Body of pancreas (tissue), 4 donors: ENCODE measurements around the gene ANKRD29.

Source experiments
- CTCF ChIP-seq, 7 experiments: fragments of 450-650 bp in 4 of 7; fragments of 200-600 bp in 3 of 7; sonication (generic) in 3 of 7; IDR thresholded peaks; one replicate each; pipeline ENCODE4 v1.5.1; 2016 to 2019; ENCODE audit warnings: antibody characterized with exemption in 7 of 7
- POLR2A ChIP-seq, 3 donors: fragments of 450-650 bp; IDR thresholded peaks; one replicate each; pipeline ENCODE4 v1.6.1; 2016; ENCODE audit warnings: antibody characterized with exemption in 3 of 3, mild to moderate bottlenecking in 2 of 3

DNA sequence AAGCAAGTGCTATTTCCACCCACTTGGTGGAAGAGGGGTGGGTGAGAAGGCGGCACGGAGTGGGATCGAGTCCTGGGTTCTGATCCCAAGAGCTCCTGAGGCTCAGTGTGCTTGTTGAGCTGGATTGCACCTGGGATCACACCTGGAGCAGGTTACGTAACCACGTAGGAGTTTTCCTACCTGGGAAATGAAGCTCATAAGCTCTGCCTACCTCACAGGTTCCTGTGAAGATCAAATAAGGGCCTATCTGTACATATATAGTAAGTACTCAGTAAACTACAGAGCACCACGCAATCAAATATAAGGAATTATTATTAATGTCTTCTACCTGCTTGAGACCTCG is 87.4 kb downstream of the ANKRD29 start:
- no peak for TF ChIP-seq CTCF (IDR thresholded peaks at IDR 0.05)
- TF ChIP-seq POLR2A (IDR thresholded peaks at IDR 0.05): no peak
